HG03066 (cell line): ENCODE measurements around the gene MAP4K3.
"Not testable (repeated sequence)": the region's sequence is repeated elsewhere in the genome, so short reads cannot be mapped to it uniquely, and the experiment has no call there.

Source experiments
- ATAC-seq: cut with Tn5 transposase; IDR thresholded peaks from one replicate; pipeline ENCODE4 v1.9.1; 2021; ENCODE audit warnings: low read depth; ENCODE audit not compliant: unreplicated experiment

The MAP4K3 gene

GRCh38 chr2:39378968-39379367 is 58.1 kb downstream of the MAP4K3 start:
- no peak for ATAC-seq

- ATAC-seq = peak; percentile 77
These were observed 59.7 kb downstream of the MAP4K3 start for GRCh38 chr2:39377226-39377939.

- no peak for ATAC-seq
These were observed 61.2 kb downstream of the MAP4K3 start for GRCh38 chr2:39375917-39376316.

- no peak for ATAC-seq
These were observed 63.8 kb downstream of the MAP4K3 start for GRCh38 chr2:39373181-39373802.

GRCh38 chr2:39370101-39370500 is 67.0 kb downstream of the MAP4K3 start:
- ATAC-seq = no peak

GRCh38 chr2:39368846-39369245 is 68.2 kb downstream of the MAP4K3 start:
- no peak for ATAC-seq

- no peak for ATAC-seq
These were observed 68.7 kb downstream of the MAP4K3 start for GRCh38 chr2:39368376-39368775.

GRCh38 chr2:39362595-39362994 is 74.5 kb downstream of the MAP4K3 start:
- ATAC-seq = no peak

GRCh38 chr2:39361511-39361910 is 75.6 kb downstream of the MAP4K3 start:
- ATAC-seq = no peak

- not testable (repeated sequence) for ATAC-seq
These were observed 76.7 kb downstream of the MAP4K3 start for GRCh38 chr2:39360342-39360741.

GRCh38 chr2:39359453-39360038 is 77.5 kb downstream of the MAP4K3 start:
- ATAC-seq = no peak

GRCh38 chr2:39356922-39357639 is 80.0 kb downstream of the MAP4K3 start:
- ATAC-seq = no peak

- no peak for ATAC-seq
These were observed 86.4 kb downstream of the MAP4K3 start for GRCh38 chr2:39350658-39351057.

GRCh38 chr2:39338502-39338901 is 98.6 kb downstream of the MAP4K3 start:
- ATAC-seq = no peak

- no peak for ATAC-seq
These were observed 101.2 kb downstream of the MAP4K3 start for GRCh38 chr2:39335930-39336329.

GRCh38 chr2:39334978-39335377 is 102.1 kb downstream of the MAP4K3 start:
- ATAC-seq = no peak

- no peak for ATAC-seq
These were observed 102.6 kb downstream of the MAP4K3 start for GRCh38 chr2:39334529-39334928.

GRCh38 chr2:39326644-39327043 is 110.4 kb downstream of the MAP4K3 start:
- ATAC-seq = no peak

GRCh38 chr2:39325966-39326365 is 111.1 kb downstream of the MAP4K3 start:
- ATAC-seq = no peak

- ATAC-seq = not testable (repeated sequence)
These were observed 115.7 kb downstream of the MAP4K3 start for GRCh38 chr2:39321056-39322035.
